AG08395 (cell line): ENCODE measurements around the gene ASGR2.
A peak's percentile ranks its signal among the peaks of the same experiment; 100 is the strongest.
"Not testable (repeated sequence)": the region's sequence is repeated elsewhere in the genome, so short reads cannot be mapped to it uniquely, and the experiment has no call there.

Experiments used
- DNase-seq: peaks from one replicate; pipeline ENCODE4 v3.0.0; 2012; ENCODE audit warnings: mixed read lengths, low spot score

Gene ASGR2, protein sequence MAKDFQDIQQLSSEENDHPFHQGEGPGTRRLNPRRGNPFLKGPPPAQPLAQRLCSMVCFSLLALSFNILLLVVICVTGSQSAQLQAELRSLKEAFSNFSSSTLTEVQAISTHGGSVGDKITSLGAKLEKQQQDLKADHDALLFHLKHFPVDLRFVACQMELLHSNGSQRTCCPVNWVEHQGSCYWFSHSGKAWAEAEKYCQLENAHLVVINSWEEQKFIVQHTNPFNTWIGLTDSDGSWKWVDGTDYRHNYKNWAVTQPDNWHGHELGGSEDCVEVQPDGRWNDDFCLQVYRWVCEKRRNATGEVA

DNA sequence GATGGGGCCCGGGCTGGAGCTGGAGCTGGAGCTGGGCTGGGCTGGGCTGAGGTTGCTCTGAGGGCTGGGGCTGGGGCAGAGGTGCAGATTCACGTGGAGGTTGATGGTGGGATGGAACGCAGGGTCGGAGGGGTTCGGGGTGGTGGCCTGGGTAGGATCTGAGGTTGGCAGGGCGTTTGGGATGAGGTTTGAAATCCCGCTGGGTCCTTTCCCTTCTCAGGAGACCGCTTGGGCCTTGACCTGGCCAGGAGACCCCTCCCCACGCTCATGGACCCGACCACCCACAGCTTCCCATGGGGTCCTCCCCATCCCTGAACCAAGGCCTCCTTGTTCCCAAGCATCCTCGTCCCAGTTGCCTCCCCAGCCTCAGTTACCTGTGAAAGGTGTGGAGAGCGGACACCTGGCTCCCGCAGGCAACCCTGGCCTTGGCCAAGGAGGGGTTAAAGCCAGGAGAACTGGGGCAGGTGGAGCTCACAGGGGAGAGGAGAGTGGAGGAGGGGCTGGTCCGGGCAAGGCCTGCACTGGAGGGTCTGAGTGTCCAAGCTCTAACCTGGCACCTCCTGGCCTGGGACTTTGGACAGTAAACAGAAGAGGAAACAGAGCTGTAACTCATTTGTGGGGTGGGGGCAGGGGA lies at the start of gene ASGR2:
ASGR2 (minus strand) TSS at position 582 of the 634 bp plus-strand sequence. CDS start 582 bp downstream, outside the sequence.
- no peak for DNase-seq

DNA sequence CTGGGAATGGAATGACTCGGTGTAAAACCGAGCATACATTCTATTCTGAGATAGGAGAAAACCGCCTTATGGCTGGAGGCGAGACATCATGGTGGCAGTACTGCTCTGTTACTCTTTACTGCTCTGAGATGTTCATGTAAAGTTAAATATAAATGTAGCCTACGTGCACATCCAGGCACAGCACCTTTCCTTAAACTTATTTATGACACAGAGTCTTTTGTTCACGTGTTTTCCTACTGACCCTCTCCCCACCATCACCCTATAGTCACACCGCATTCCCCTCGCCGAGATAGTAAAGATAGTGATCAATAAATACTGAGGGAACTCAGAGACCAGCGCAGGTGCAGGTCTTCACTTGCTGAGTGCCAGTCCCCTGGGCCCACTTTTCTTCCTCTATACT lies 44.9 kb upstream of the ASGR2 start:
- not testable (repeated sequence) for DNase-seq

DNA sequence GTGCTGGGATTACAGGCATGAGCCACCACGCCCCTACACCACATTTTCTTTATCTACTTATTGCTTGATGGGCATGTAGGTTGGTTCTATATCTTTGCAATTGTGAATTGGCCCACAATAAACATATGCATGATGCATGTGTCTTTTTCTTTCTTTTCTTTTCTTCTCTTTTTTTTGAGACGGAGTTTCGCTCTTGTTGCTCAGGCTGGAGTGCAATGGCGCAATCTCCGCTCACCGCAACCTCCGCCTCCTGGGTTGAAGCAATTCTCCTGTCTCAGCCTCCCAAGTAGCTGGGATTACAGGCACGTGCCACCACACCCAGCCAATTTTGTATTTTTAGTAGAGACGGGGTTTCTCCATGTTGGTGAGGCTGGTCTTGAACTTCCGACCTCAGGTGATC lies 43.8 kb upstream of the ASGR2 start:
- DNase-seq, result not testable (repeated sequence)

DNA sequence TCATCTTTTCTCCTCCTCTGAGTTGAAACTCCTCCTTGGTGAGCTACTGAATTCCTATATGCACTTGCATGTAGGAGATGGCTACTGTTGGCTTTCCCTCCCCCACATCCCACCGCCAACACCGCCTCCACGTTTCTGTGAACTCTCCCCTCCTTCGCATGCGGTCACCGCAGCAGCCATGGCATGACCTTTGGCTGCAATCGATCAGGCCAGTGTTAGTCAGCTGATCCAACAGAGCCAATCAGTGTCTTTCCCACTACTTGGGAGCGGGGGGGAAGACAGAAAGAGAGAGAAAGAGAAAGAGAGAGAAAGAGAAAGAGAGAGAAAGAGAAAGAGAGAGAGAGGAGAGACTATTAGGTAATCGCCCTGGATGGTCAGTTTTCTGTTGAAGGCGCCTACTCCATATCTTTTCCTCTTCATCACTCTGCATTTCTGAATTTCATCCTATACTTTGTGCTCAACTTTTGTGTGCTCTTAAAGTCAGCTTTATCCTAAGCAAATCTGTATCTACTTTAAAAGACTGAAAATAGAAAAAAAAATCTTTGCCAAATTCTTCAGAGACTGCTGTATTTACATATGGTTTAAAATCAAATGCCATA lies 41.8 kb upstream of the ASGR2 start:
- DNase-seq, result no peak

DNA sequence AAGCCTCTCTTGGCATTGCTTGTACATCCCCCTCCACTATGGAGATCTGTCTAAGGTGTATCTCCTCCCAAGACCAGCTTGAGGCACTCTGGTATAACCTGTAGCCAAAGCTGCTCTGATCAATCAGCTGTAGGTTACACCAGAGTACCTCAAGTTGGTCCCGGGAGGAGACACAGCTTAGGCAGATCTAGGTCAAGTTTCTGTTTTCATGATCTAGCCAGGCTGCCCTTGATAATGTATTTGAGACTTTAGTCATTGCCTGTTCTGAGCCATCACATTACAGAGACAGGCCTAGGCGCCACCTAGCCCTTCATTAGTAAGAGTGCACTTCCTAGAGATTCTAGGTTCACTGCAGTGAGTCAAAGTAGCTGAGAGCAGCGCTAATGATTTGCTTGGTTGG lies 33.1 kb upstream of the ASGR2 start:
- DNase-seq, result no peak

DNA sequence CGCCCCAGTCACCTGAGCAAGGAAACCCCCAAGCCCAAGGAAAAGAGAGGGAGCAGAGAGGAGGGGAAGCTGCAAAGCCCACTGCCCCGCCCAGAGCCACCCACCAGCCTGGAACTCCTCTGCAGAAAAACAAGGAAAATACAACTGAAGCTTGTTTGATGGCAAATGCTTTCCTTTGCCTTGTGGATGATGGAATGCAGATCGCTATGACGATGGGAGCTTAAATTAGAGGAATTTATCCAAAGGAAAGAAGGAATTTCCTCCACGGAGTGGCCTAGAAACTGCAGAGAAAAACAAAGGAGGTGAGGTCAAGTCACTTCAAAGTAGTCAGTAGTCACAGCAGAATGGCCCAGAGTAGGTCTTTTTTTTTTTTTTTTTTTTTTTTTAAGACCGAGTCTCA lies 31.5 kb upstream of the ASGR2 start:
- peak; percentile 26 for DNase-seq

DNA sequence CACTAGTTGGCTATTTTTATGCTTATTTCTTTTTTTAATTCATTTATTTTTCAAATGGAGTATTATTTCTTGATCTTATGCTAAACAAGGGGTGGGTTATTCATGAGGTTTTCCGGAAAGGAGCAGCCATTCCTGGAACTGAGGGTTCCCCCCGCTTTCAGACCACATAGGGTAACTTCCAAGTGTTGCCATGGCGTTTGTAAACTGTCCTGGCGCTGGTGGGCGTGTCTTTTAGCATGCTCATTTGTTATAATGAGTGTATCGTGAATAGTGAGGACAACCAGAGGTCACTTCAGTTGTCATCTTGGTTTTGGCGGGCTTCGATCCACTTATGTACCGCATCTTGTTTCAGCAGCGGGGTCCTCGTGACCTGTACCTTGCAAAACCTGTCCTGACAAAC lies 29.6 kb upstream of the ASGR2 start:
- no peak for DNase-seq

DNA sequence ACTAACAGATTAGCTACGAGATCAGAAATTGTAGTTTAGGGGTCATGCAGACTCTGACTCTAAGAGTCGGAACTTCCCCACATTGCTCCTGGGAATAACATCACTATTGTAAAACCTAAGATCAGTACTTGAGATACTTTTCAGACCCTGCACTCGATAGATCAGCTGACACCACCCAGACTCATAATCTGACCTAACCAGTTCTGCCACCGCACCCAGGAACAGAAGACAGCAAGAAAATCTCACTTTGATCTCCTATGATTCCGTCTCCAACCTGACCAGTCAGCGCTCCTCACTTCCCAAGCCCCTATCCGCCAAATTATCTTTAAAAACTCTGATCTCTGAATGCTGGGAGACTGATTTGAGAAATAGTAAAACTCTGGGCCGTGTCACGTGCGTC lies 27.2 kb upstream of the ASGR2 start:
- DNase-seq, result no peak

DNA sequence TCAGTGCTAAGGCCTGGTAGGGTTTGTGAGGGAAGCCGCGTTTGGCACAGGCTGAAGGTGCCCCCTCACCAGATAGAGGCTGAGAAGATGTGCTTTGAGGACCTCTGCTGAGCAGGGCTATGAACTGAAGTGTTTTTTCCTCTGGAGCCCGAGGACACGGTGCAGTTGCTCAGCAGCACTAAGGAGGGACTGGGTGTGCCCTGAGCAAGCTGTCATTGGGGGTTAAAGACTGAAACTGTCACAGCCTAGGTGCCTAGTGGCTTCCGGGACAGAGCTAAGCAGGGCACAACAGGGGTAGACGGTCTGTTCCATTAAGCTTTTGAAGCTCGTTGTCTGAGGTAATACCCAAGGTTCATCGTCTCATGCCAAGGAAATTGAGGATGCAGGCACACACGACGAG lies 24.8 kb upstream of the ASGR2 start:
- no peak for DNase-seq

DNA sequence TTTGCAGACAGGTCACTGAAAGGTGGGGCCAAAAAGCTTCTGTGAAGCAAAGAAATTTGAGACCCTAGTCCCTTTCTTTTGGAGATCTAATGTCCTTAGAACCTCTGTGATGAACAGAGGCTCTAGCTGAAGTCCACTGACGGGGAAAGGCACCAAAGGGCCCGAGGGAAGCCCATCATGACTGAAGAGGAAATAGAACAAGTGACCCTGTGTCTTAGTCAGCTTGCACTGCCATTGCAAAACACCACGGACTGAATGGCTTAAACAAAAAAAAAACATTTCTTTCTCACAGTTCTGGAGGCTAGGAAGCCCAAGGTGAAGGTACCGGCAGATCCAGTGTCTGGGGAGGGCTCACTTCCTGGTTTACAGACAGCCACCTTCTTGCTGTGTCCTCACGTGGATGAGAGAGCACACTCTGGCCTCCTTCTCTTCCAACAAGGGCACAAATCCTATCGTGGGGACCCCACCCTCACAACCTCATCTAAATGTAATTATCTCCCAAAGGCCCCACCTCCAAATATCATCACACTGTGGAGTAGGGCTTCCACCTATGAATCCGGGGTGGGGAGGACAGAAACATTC lies 24.3 kb upstream of the ASGR2 start:
- DNase-seq, result no peak

DNA sequence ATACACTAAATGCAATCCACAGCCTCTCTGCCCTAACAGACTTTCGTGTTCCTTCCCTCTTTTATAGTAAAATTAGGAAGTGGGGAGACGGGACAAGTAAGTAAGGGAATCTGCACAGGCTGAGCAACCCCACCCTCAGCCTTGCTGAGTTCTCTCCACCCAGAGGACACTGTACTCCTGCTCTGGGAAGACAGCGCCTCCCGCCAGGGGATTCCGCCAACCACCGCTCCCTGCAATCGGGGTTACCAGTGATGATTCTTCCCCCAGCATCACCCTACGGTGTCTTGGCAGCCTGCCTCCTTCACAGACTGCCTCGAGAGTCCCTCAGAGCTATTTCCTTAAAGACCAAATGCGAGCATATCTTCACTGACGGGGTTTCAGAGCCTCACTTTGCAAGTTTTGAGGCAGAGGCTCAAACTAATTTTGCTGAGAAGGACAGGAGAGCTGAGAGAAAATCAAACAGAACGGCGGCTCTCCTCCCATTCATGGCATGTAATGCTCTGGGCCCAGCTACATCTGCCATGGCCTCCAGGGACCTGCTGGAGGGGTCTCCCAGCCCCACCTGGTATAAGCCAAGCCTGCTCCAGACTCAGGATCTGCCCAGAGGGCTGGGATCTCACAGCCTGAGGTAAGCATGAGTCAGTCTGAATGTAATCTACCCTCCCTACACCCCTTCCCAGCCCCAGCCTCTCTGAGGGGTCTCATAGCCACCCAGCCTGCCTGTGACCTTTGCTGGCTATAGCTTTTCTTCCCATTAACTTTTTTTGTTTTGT lies 22.7 kb upstream of the ASGR2 start:
- DNase-seq, result no peak

DNA sequence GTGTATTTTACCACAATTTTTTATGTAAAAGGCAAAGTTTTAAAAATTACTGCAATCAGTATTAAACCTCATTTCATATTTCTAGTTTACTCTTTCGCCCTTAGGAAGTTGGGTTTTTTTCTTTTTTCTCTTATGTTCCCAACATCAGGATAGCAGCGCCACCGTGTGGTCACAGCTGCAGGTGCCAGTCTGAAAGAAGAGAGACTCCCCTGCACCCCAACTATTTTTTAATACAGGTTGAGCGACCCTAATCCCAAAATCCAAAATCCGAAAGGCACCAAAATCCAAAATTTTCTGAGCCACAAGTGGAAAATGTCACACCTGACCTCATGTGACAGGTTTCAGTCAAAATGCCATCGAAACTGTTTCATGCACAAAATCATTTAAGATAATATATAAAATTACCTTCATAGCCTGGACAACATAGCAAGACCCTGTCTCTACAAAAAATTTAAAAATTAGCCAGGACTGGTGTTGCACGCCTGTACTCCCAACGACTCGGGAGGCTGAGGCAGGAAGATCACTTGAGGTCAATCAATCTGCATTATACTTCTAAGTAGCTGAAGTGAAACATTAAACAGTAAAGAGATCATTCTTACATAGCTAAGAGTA lies 21.8 kb upstream of the ASGR2 start:
- peak; percentile 69 for DNase-seq

DNA sequence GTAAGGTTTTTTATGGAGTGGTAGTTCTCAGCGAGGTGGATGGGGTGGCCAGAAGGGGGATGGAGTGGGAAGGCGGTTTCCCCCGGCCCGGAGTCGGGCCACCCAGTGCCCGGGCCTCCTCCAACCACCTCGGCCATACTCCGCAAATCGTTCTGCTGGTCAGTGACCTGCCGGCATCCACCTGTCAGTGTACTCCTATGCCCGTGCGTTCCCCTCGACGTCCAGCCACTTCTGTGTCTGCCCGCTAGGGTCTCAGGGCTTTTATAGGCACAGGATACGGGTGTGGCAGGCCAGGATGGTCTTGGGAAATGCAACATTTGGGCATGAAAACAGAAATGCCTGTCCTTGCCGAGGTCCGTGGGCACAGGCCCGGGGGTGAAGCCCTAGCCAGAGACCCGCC lies 19.3 kb upstream of the ASGR2 start:
- DNase-seq, result no peak

DNA sequence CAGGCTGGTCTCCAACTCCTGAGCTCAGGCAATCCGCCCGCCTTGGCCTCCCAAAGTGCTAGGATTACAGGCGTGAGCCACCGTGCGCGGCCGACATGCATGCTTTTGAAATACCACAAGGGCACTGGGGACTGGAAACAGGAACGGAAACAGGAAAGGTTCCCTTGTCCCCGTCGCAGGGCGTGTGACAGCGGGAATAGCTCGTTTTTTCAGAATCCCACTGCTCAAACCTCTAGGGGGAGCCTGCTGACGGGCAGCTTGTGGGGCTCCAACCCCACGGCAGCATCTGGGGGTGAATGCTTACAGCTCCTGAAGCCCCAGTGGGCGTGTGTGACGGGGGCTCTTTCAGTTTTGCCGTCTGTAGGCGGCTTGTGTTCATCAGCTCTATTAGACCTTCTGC lies 18.8 kb upstream of the ASGR2 start:
- no peak for DNase-seq

DNA sequence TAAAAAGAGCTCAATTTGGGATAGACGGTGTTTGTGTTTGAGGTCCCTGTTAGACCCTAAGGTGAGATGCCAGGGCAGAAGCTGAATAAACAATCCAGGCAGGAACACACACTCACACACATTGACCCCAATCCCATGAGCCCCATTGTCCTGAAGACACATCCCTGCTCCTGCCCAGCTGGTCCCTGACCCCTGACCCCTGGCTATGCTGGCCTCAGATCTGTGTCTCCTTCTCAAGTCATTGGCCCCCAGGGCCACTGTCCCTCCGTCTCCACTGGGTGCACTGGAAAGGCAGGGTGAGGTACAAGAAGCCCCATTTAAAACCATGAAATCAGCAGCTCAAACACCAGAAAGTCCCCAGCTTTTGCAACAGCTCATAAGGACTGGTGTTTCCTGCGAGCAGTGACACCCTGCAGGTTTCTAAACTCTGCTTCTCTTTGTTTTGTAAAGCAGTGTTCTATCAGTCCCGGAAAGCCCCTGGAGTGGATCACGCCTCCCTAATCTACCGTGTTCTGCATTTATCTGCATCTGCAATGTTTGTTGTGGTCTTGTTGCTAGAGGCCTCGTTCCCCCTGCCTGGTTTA lies 18.0 kb upstream of the ASGR2 start:
- no peak for DNase-seq

DNA sequence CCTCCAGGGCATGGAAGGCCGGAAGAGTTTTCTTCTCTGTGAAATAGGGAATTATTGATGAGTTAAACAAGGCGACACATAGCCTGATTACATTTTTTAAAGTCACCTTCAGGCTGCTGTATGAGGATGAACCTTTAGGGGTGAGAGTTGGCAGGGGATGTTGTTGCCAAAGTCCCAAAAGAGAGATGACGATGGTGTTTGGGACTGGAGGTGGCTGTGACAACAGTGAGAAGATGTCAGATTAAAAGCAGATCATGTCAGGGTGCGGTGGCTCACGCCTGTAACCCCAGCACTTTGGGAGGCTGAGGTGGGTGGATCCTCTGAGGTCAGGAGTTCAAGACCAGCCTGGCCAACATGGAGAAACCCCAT lies 16.8 kb upstream of the ASGR2 start:
- no peak for DNase-seq

DNA sequence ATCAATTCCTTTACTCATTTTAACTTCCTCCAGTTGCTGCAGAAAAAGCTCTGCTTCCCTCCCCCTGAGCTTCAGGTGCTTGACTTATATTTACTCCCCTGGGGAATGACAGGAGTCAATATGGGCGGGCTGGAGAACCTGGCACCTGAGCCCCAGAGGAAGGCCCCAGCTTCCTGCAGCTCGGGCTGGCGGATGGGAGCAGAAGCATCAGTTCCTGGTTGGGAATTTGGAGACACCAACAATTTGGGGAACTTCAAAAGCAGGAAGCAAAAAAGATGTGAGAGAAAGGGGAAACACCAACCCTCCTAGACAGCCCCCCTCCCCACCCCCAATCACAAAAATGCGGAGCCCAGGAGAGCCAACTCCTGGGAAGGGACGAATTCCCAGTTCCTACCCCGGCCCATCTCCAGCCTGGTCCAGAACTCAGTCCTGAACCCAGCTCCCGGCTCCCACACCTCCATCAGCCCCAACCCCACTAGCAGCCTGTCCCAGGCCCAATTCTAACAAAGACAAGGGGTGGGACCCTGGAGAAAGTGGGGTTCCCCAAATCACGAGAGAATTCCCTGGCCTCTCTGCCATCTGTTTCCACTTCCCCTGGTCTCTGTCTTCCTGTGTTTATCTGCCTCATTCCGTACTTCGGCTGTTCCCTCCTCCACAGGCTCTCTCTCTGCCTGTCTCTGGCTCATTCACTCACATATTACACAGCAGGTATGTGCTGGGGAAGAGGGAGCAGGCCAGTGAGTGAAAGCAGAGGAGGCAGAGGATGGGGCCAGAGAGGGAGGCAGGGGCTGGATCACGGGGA lies 16.2 kb upstream of the ASGR2 start:
- DNase-seq, result no peak

DNA sequence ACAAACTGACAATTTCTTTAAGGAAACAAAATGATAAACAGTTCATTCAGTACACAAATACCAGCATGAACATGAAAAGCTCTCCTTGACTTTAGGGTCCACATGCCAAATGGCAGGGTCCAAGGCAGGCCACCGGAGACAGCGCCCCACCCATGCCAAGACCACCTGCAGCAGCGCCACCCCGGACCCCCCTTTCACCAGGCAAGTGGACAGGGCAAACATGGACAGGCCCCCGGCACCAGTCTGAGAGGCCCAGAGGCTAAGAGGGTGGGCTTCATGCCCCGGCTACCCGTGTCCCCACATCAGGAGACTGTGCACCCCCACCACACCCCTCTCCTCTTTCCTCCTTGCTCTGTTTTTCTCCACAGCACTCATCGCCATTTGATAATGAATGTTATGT lies 14.7 kb upstream of the ASGR2 start:
- no peak for DNase-seq

DNA sequence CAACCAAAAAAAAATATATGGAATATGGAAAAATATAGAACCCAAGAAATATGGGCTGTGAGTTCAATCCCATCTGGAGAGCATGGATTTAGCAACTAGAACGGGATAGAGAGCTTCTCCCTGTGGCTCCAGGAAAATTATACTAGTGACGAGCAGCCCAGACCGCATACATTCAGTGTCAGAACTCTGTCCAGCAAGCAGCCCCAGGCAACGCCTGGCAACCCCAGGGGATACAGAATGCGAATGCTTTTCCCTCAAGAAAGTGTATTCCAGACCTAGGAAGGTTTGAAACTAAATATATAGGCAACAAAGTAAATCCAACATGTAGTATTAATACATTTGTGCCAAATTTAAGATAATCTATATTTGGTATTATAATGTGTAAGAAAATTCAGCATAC lies 13.5 kb upstream of the ASGR2 start:
- no peak for DNase-seq

DNA sequence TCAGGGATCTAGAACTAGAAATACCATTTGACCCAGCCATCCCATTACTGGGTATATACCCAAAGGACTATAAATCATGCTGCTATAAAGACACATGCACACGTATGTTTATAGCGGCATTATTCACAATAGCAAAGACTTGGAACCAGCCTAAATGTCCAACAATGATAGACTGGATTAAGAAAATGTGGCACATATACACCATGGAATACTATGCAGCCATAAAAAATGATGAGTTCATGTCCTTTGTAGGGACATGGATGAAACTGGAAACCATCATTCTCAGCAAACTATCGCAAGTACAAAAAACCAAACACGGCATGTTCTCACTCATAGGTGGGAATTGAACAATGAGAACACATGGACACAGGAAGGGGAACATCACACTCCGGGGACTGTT lies 12.9 kb upstream of the ASGR2 start:
- not testable (repeated sequence) for DNase-seq

DNA sequence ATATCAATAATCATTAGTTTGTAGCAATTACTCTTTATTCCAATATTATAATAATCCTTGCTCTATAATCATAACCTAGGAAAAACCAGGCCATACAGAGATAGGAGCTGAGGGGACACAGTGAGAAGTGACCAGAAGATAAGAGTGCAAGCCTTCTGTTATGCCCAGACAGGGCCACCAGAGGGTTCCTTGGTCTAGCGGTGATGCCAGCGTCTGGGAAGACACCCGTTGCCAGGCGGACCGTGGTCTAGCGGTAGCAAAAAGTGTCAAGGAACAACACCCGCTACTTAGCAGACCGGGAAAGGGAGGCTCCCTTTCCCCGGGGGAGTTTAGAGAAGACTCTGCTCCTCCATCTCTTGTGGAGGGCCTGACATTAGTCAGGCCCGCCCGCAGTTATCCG lies 11.8 kb upstream of the ASGR2 start:
- not testable (repeated sequence) for DNase-seq
